ENCODE data around the gene EIF3B.
"Not testable (repeated sequence)": the region's sequence is repeated elsewhere in the genome, so short reads cannot be mapped to it uniquely, and the experiment has no call there.

The EIF3B gene

DNA sequence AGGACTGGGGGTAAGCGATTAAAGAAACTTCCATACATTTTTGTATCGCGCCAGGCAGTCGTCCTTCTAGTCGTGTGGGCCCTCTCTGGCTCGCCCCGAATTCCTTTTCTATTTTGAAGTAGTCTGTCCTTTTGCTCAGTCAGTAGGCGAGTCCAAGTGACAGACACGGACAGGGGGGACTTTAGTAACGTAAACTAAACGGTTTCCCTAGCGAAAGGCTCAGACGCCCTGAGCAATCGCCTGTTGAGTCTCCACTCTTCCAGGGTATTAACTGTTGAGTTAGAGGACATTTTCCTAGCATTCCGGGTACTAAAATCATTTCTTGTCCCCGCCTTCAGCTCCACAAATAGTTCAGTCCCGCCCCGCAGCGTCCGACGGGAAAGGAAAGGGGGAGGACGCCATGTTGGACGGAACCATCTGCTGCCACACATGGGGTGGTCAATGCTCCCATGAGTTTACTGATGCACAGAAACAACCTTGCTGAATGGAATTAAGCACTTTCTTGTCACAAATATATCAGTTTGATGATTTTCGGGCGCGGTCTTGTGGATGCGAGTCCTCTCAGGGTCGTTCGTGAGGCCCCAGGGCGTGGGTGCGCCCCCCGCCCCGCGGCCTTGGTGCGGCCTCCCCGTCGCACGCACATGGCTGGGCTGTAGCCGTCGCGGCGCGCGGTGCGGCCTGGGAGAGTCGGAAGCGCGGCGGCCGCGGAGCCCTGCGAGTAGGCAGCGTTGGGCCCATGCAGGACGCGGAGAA, at the start of gene EIF3B:
EIF3B (plus strand) TSS at position 642 of the 753 bp plus-strand sequence; CDS start at position 737, 95 bp downstream.
- peak; percentile 84 to 93 for DNase-seq

DNA sequence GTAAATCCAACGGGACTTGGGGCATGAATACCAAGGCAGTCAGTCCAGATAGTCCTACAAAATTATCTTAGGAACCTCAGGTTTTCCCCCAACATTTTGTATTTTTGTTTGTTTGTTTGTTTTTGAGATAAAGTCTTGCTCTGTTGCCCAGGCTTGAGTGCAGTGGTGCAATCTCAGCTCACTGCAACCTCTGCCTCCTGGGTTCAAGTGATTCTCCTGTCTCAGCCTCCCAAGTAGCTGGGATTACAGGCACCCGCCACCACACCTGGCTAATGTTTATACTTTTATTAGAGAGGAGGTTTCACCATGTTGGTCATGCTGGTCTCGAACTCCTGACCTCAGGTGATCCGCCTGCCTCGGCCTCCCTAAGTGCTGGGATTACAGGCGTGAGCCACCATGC, 49.4 kb upstream of the EIF3B start:
- not testable (repeated sequence) for DNase-seq

DNA sequence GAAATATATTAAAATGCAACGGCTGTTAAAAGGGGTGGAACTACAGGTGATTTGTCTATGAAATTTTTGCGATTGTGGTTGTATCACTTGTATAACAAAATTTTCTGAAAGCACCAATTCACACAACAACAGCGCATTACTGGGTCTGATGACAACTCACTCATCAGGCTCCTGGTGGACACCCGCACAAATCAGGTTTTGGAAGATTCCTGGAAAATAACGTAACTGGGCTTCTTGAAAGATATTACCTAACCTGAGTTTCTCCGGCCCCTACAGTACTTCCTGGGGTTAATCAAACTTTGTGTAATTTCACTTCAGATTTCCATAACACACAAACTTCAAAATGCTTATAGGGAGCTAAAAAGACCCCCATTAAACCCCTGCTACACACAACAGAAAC, 47.9 kb upstream of the EIF3B start:
- DNase-seq, result no peak

DNA sequence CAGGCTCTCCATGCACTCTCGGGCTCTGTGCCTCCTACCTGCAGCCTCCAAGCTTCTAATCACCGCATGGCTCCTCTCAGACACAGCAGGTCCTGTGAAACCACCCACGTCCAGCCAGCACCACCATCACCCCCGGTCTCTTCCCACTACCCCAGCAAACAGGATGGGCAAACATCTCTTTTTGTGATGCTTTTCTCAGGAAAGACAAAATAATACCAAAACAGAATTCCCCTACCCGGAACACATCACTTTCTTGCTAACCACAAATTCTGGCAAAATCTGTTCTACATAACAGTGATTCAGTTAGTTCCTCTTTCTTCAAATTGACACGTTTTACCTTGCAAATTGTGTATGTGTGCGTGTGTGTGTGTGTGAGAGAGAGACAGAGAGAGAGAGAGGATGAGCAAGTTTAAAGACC, 46.9 kb upstream of the EIF3B start:
- DNase-seq, result peak; percentile 6 to 19

DNA sequence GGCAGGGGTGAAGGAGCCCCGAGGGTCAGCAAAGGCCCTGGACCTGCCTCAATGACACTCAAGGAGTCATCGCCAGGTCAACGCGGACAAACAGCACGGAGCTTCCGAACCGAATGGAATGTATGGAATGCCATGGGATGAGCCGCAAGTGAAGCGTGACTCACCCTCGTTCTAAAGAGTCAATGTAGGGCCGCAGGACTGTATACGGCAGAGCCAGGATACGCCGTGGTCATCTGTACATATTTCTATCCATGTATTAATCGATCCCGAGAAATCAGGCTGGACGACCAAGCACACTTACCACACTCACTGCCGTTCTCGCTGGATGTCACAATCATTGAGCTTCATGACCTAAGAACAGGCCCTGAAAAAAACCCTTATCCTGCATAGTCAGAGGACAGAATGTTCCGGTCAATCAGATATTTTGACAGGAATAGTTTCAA, 44.7 kb upstream of the EIF3B start:
- no peak for DNase-seq

DNA sequence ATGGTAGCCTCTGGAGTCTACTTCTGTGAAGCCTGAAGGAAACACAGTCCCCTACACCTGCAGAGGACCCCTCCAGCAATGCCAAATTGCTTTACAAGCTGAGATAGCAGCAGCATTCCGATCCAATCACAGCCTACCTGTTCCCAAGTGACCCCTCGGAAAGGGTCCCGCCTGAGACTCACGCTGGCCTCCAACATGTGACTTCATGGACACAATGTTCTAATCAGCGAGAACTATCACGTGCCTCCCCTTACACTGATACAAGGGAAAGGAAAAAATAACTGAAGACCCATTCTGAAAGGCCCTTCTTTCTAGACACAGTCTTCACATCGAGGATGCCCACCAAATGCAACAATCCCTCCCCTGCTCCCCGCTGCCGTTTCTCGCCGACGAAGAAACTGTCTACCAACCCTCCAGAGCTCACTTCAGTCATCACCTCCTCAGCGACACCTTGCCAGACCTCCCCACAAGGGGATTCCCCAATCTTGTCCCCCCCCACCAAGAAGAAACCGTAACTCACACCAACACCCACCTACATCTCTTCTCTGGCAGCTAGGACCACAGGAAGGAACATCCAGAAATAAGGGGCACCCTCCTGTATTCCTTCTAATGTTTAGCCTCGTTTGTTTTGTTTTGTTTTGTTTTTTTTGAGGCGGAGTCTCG, 42.2 kb upstream of the EIF3B start:
- no peak for DNase-seq

DNA sequence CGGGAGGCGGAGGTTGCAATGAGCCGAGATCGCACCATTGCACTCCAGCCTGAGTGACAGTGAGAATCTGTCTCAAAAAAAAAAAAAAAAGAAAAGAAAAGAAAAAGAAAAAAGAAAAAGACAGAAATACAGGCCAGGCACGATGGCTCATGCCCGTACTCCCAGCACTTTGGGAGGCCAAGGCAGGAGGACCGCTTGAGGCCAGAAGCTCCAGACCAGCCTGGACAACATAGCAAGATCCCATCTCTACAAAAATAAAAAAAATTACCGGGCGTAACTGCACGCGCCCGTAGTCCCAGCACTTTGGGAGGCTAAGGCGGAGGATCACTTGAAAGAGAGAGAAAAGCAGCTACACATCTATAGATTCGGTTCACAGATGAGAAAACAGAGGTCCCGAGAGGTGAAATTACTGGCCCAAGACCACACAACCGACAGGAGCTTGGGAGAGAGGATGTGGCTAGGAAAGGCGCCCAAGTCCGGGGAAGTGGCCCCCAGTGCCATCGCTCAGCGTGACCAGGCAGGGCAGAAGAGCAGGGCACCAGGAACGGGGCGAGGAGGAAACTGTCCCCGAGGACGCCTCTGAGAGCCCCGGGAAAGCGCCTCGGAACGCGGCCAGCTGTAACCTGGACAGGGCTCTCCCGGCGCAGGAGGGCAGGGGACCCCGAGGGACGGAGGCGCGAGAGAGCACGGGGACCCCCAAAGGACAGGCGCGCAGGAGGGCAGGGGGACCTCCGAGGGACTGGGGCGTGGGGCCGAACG, 41.0 kb upstream of the EIF3B start:
- no peak for DNase-seq

DNA sequence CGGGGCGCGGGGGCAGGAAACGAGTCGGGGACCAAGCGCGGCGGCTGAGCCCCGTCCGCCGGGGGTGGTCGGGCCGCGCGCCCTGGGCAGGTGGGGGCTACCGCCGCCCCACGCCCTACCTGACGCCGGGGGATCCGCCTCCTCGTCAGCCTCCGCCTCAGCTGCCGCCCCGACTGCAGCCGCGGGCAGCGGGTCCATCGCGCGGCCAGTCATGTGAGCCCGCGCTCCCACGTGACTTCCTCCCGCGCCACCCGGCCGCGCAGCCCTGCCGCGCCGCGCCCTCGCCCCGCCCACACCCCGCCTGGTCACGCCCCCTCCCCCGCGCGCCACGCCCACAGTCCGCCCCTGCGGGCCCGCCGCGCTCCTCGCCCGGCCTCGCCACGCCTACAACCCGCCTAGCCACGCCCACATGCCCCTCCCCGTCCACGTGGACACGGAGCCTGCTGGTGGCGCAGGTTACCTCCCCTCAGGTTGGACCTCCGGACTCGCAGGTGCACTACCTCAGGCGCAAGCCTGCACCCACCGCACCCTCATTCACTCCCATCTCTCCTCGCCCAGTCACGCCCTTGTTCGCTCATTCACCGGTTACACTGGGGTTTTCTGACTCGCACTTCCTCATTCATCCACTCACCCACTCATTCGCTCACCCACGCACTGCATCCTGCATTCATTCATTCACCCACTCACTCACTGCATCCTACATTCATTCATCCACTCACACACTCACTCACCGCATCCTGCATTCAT, 40.2 kb upstream of the EIF3B start, which contains the start of gene SNX8:
SNX8 (minus strand) TSS at position 233 of the 747 bp plus-strand sequence; CDS start at position 213, 20 bp downstream.
- peak; percentile 57 to 75 for DNase-seq

DNA sequence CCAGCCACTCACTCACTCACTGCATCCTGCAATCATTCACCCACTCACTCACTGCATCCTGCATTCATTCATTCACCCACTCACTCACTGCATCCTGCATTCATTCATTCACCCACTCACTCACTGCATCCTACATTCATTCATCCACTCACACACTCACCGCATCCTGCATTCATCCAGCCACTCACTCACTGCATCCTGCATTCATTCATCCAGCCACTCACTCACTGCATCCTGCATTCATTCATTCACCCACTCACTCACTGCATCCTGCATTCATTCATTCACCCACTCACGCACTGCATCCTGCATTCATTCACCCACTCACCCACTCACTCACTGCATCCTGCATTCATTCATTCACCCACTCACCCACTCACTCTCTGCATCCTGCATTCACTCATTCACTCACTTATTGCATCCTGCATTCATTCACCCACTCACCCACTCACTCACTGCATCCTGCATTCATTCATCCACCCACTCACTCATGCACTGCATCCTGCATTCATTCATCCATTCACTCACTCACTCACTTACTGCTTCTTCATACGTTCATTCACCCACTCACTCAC, 39.6 kb upstream of the EIF3B start:
- DNase-seq, result not testable (repeated sequence)

DNA sequence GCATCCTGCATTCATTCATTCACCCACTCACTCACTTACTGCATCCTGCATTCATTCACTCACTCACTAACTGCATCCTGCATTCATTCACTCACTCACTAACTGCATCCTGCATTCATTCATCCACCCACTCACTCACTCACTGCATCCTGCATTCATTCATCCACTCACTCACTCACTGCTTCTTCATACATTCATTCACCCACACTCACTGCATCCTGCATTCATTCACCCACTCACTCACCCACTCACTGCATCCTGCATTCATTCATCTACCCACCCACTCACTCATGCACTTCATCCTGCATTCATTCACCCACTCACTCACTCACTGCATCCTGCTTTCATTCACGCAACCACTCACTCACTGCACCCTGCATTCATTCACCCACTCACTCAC, 38.8 kb upstream of the EIF3B start:
- no peak for DNase-seq

DNA sequence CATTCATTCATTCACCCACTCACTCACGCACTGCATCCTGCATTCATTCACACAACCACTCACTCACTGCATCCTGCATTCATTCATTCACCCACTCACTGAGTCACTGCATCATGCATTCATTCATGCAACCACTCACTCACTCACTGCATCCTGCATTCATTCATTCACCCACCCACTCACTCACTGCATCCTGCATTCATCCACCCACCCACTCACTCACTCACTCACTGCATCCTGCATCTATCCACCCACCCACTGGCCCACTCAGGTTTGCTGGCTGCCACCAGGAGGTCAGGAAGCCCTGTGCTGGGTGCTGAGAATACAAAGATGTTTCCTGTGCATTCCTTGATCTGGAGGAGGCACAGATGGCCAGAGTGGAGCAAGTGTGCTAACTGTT, 38.0 kb upstream of the EIF3B start:
- no peak for DNase-seq

DNA sequence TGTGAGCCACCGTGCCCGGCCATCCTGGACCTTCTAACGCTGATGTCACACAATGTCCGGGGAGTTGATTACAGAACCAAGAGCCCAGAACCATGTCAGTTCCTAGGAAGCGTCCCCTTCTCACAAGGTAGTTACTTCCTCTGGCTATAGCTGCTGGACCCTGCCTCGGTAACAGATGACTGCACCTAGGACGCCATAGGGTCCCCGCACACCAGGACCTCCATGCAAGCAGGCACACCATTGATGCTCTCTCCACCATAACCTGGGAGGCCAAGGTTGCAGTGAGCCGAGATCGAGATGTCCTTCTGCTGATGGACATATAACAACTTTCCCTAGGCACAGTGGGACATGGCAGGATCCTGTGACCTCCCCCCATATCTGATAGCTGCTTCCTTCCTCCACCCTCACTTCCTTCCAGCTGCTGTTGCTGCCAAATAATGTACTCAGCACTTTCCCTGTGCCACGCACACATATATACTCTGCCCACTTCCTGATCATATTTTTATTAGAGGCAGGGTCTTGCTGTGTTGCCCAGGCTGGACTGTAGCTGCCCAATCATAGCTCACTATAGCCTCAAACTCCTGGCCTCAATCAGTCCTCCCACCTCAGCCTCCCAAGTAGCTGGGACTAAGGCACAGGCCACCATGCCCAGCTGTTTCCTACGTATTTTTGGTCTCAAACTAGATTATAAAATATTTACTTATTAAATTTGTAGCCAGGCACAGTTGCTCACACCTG, 36.9 kb upstream of the EIF3B start:
- DNase-seq, result no peak

DNA sequence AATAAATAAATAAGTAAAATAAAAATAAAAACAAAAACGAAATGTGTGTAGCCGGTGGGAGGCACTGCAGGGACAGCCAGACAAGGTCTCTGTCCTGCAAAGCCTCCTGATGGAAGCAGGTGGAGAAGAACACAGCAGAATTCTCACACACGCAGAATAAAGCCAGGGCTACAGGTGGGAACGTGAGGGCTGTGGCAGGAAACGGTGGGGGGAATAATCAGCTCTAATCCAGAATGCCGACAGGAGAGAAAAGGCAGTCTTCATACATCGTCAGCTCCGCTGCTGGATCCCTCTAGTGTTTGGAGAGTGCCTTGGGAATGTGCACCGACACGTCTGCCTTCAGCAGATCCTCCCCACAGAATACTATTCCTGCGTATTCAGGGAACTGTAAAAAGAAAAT, 33.6 kb upstream of the EIF3B start:
- DNase-seq, result no peak

DNA sequence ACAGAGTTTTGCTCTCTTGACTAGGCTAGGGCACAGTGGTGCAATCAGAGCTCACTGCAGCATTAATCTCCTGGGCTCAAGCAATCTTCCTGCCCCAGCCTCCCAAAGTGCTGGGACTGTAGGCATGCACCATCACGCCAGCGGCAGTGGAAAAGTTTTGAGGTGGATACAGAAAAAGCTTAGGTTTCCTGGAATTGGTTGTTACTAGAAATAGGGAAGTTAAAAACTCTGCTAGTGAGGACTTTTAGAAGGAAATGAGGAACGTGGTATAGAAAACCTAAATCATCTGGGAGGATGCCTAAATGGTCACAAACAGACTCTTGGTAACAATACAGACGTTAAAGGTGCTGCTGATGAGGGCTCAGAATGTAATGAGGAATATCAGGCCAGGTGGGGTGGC, 29.5 kb upstream of the EIF3B start:
- peak; percentile 63 to 69 for DNase-seq

DNA sequence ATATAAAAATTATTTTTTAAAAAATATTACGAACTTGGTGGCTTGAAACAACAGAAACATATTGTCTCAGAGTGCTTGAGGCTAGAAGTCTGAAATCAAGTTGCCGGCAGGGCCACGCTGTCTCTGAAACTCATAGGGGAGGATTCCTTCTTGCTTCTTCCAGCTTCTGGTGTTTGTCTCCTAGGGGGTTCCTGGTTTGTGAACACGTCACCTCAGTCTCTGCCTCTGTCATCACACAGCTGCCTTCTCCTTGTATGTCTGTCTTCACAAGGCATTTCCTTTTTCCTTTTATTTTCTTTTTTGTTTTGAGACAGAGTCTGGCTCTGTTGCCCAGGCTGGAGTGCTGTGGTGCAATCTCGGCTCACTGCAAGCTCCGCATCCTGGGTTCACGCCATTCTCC, 27.7 kb upstream of the EIF3B start:
- no peak for DNase-seq

DNA sequence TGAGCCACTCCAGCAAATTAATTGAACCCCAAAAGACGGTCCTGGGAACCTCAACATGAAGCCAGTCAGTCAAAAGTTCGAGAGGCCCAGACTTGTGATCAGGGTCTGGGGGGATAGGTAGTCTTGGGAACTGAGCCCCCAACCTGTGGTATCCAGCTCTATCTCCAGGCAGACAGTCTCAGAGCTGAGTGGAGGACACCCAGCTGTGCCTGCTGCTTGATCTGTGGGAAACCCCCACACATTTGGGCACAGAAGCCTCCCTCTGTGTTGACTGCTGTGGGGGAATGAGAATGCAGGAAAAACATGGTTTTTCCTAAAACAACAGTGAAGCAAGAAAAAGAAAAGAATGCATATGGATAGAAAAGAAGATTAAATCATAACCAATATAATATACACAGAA, 24.1 kb upstream of the EIF3B start:
- DNase-seq, result no peak

DNA sequence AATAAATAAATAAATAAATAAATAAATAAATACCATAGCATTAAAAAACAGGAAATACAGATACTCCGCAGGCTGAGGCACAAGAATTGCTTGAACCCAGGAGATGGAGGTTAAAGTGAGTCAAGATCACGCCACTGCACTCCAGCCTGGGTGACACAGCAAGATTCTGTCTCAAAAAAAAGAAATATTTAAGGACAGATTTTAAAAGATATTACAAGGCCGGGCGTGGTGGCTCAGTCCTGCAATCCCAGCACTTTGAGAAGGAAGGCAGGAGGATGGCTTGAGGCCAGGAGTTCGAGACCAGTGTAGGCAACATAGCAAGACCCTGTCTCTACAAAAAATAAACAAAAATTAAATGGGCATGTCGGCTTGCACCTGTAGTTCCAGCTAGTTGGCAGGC, 22.9 kb upstream of the EIF3B start:
- DNase-seq, result no peak

DNA sequence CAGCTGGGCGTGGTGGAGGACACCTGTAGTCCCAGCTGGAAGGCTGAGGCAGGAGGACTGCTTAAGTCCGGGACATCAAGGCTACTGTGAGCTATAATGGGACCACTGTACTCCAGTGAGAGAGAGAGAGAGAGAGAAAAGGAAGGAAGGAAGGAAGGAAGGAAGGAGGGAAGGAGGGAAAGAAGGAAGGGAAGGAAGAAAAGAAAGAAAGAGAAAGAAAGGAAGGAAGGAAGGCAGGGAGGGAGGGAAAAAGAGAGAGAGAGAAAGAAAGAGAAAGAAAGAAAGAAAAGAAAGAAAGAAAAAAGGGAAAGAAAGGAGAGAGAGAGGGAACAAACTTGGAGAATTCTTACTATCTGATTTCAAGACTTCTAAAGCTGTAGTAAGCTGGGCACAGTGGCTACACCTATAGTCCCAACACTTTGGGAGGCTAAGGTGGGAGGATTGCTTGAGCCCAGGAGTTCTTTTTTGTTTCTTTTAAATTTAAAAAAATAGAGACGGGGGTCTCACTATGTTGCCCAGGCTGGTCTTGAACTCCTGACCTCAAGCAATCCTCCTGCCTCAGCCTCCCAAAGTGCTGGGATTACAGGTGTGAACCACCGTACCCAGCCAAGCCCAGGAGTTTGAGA, 21.9 kb upstream of the EIF3B start:
- not testable (repeated sequence) for DNase-seq

DNA sequence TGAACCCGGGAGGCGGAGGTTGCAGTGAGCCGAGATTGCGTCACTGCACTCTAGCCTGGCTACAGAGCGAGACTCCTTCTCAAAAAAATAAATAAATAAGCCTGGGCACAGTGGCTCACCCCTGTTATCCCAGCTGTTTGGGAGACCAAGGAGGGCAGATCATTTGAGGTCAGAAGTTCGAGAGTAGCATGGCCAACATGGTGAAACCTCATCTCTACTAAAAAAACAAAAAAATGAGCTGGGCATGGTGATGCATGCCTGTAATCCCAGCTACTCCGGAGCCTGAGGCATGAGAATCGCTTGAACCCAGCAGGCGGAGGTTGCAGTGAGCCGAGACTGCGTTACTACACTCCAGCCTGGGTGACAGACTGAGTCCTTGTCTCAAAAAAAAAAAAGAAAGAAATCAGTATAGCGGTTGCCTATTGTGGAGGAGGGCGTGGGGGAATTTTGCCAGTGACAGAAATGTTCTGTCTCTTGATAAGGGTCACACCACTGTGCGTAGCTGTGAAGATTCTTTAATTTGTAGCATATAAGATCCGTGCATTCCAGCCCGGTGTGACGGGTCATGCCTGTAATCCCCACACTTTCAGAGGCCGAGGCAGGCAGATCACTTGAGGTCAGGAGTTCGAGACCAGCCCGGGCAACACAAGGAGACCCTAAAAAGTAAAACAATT, 17.9 kb upstream of the EIF3B start:
- DNase-seq, result no peak

DNA sequence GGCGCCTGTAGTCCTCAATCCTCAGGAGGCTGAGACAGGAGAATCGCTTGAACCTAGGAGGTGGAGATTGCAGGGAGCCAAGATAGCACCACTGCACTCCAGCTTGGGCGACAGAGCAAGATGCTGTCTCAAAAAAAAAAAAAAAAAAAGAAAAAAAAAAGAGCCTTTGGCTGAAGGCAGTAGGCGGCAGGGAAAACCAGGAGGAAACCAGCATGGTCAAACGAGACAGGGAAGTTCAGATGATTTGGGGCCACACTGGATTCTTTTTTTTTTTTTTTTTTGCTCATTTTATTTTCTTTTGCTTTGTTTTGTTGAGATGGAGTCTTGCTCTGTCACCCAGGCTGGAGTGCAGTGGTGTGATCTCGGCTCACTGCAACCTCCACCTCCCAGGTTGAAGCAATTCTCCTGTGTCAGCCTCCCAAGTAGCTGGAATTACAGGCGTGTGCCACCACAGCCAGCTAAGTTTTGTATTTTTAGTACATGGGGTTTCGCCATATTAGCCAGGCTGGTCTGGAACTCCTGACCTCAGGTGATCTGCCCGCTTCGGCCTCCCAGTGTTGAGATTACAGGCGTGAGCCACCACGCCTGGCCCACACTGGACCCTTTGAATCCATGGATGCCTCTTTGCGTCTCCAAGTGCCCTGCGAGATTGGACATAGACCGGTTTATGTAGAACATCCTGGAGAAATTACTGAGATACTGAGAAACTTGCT, 7.1 kb upstream of the EIF3B start:
- DNase-seq, result not testable (repeated sequence)

Measured in AML-193 (cell line).